K562 (cell line): ENCODE measurements around the gene MCRS1. TPM values are rescaled to one million over a fixed set of nuclear protein-coding genes. Genes with fewer than 3 reads are reported as not detected.

ENCODE experiments used
- ATAC-seq: fragments of 200-7000 bp; cut with Tn5 transposase; 3 replicates; pipeline ENCODE4 v1.9.1; 2020; ENCODE audit warnings: moderate library complexity
- BruUV-seq: library from RNA; stranded (reverse); fragments of 400-500 nt; replicated peaks from 2 replicates; lab custom pipeline; 2021; lab: Mats Ljungman, UMichigan
- CTCF ChIA-PET: fragments of 300-600 bp; formaldehyde crosslinking; extraction: SDS; loops from one replicate; lab custom pipeline; 2021; ENCODE audit warnings: low intra/inter-chr PET ratio; lab: Yijun Ruan, JAX
- POLR2A ChIA-PET: fragments of 300-600, 350-650 bp; sonication (Branson Sonifier 250); formaldehyde crosslinking; extraction: SDS; loops from one replicate; lab custom pipeline; 2021; ENCODE audit warnings: antibody characterized with exemption, inconsistent platforms; lab: Yijun Ruan, JAX
- DNase-seq, 4 experiments: peaks; one replicate each; pipeline versions ENCODE4 v3.0.0 to v3.0.0-alpha.2; 2011 to 2018; ENCODE audit warnings: low spot score in 3 of 4, mixed read lengths in 3 of 4; ENCODE audit errors: extremely low read depth in 1 of 4
- FAIRE-seq: peaks from 2 replicates; lab custom pipeline; 2011; peaks lifted over from hg19 to GRCh38; lab: Jason Lieb, UNC
- H2AFZ ChIP-seq: 2 replicates; pipeline ENCODE4 v1.6.0; 2011; ENCODE audit warnings: low read depth, low read length, control low read depth, inconsistent platforms
- H3K27ac ChIP-seq: fragments of 200-600 bp; 3 replicates; pipeline ENCODE4 v1.8.0; 2011; ENCODE audit warnings: low read depth, mild to moderate bottlenecking, control low read depth, inconsistent platforms, low read length, moderate library complexity, mixed read lengths; ENCODE audit errors: extremely low read depth
- H3K27me3 ChIP-seq, 2 experiments: fragments of 300-600 bp in 1 of 2; 2 replicates in 1 of 2; 3 replicates in 1 of 2; pipeline versions ENCODE4 v1.6.0 to v1.8.0; 2011; ENCODE audit warnings: inconsistent platforms in 2 of 2, low read length in 2 of 2, mild to moderate bottlenecking in 1 of 2, mixed read lengths in 1 of 2, moderate library complexity in 1 of 2; ENCODE audit not compliant: control insufficient read depth in 2 of 2, insufficient read depth in 2 of 2
- H3K36me3 ChIP-seq: fragments of 300-600 bp; 3 replicates; pipeline ENCODE4 v1.8.0; 2011; ENCODE audit warnings: mild to moderate bottlenecking, low read length, inconsistent platforms; ENCODE audit not compliant: control insufficient read depth, insufficient read depth
- H3K4me1 ChIP-seq, 2 experiments: fragments of 200-600 bp in 1 of 2; replicated peaks in 1 of 2; 2 replicates in 1 of 2; 3 replicates in 1 of 2; pipeline versions ENCODE4 v1.5.1 to v1.8.0; 2011; ENCODE audit warnings: inconsistent platforms in 2 of 2, low read length in 2 of 2, mild to moderate bottlenecking in 1 of 2, mixed read lengths in 1 of 2, moderate library complexity in 1 of 2; ENCODE audit not compliant: control insufficient read depth in 2 of 2, insufficient read depth in 2 of 2
- H3K4me2 ChIP-seq: 2 replicates; pipeline ENCODE4 v1.6.1; 2011; ENCODE audit warnings: low read length, control low read depth, inconsistent platforms, mixed read lengths; ENCODE audit not compliant: insufficient read depth
- H3K4me3 ChIP-seq: fragments of 200-600 bp; sonication (generic), shearing (Covaris generic); 2 replicates; pipeline ENCODE4 v1.5.1; 2016; ENCODE audit warnings: control low read depth, inconsistent platforms
- H3K79me2 ChIP-seq: fragments of 200-600 bp; 3 replicates; pipeline ENCODE4 v1.8.0; 2011; ENCODE audit warnings: low read length, inconsistent platforms; ENCODE audit not compliant: control insufficient read depth, insufficient read depth
- H3K9ac ChIP-seq, 2 experiments: 2 replicates each; pipeline versions ENCODE4 v1.6.0 to v1.6.1; 2011; ENCODE audit warnings: low read depth in 2 of 2, low read length in 2 of 2, control low read depth in 1 of 2, inconsistent platforms in 1 of 2, mild to moderate bottlenecking in 1 of 2, mixed read lengths in 1 of 2; ENCODE audit not compliant: insufficient read depth in 1 of 2
- H3K9me1 ChIP-seq: one replicate; pipeline ENCODE4 v1.6.0; 2011; ENCODE audit warnings: inconsistent platforms, mild to moderate bottlenecking, low read length, moderate library complexity; ENCODE audit not compliant: control insufficient read depth, insufficient read depth
- H3K9me3 ChIP-seq: replicated peaks from 2 replicates; pipeline ENCODE4 v1.5.1; 2011; ENCODE audit warnings: low read depth, low read length, inconsistent platforms; ENCODE audit not compliant: control insufficient read depth, insufficient read depth
- H4K20me1 ChIP-seq: replicated peaks from 2 replicates; pipeline ENCODE4 v1.6.1; 2011; ENCODE audit warnings: low read length, inconsistent platforms, mixed read lengths; ENCODE audit not compliant: control insufficient read depth, insufficient read depth
- EHMT2 ChIP-seq: fragments of 450-650 bp; IDR thresholded peaks from 2 replicates; pipeline ENCODE4 v1.6.1; 2018; ENCODE audit warnings: antibody characterized with exemption
- HCFC1 ChIP-seq: IDR thresholded peaks from 2 replicates; pipeline ENCODE4 v1.6.1; 2012; ENCODE audit warnings: low read depth, low read length, improper control_type of control experiment
- HDAC1 ChIP-seq, 2 experiments: fragments of 450-650 bp; IDR thresholded peaks; 2 replicates each; pipeline ENCODE4 v1.6.1; 2016 to 2017; ENCODE audit warnings: inconsistent platforms in 1 of 2, mild to moderate bottlenecking in 1 of 2, moderate library complexity in 1 of 2
- KLF1 ChIP-seq: fragments of 450-650 bp; IDR thresholded peaks from 2 replicates; pipeline ENCODE4 v1.6.1; 2016; ENCODE audit warnings: missing genetic modification characterization, missing compliant biosample characterization
- PCBP1 ChIP-seq: fragments of 200-400 bp; formaldehyde crosslinking; IDR thresholded peaks from 2 replicates; pipeline ENCODE4 v1.6.1; 2018; ENCODE audit warnings: mild to moderate bottlenecking, low read depth, low read length; ENCODE audit not compliant: poor library complexity, severe bottlenecking
- PRPF4 ChIP-seq: fragments of 200-400 bp; formaldehyde crosslinking; IDR thresholded peaks from one replicate; pipeline ENCODE4 v1.6.1; 2017; ENCODE audit warnings: low read length, low read depth, mild to moderate bottlenecking; ENCODE audit not compliant: insufficient read depth, poor library complexity, severe bottlenecking
- REST ChIP-seq, 2 experiments: fragments of 450-650 bp; formaldehyde crosslinking in 1 of 2; IDR thresholded peaks; 2 replicates each; pipeline versions ENCODE4 v1.4.0 to v1.6.1; 2014 to 2020; ENCODE audit warnings: mild to moderate bottlenecking in 2 of 2, borderline replicate concordance in 1 of 2, low read depth in 1 of 2
- TFAM ChIP-seq: fragments of 250-450 bp; sonication (Bioruptor Pico); conservative IDR thresholded peaks from 2 replicates; pipeline ENCODE4 v1.5.0; 2021; ENCODE audit warnings: mild to moderate bottlenecking, moderate library complexity
- USF2 ChIP-seq: sonication (generic); formaldehyde crosslinking; IDR thresholded peaks from 2 replicates; pipeline ENCODE4 v1.5.0; 2020; ENCODE audit warnings: missing genetic modification reagents
- WGBS: fragments of 100-300 bp; shearing (Covaris generic); methylation state at CpG from one replicate; pipeline ENCODE4 v1.1.6; 2016; ENCODE audit warnings: low coverage, mixed read lengths; ENCODE audit not compliant: insufficient coverage; ENCODE audit errors: missing lambda C conversion rate; 5-methylcytosine and 5-hydroxymethylcytosine counted together
- in situ Hi-C: fragments of 300-500 bp; cut with MboI; formaldehyde crosslinking; loops from 4 replicates; pipeline ENCODE4 v1.15.0; 2018; ENCODE audit warnings: inconsistent platforms, mixed read lengths
- intact Hi-C: fragments of 100-400 bp; cut with micrococcal nuclease; formaldehyde crosslinking; loops from 2 replicates; pipeline ENCODE4 v1.14.2; 2022
- polyA plus RNA-seq, 8 experiments: library from polyadenylated mRNA; depleted of rRNA in 4 of 8; stranded (reverse) in 5 of 8; unstranded in 3 of 8; fragments of >200 nt; fragmentation: Nextera tagmentation in 2 of 8; fragmentation: Illumina TruSeq in 1 of 8; extraction: Ambion mirVana in 2 of 8; extraction: Trizol in 1 of 8; gene quantifications; 2 replicates each; pipeline versions ENCODE4 v1.2.1 to v1.2.3, GENCODE V29; 2011 to 2014; ENCODE audit warnings: inconsistent platforms in 1 of 8, missing spikeins in 1 of 8
- total RNA-seq, 7 experiments: library from RNA; depleted of rRNA in 6 of 7; stranded (reverse); fragments of >200 nt in 6 of 7; fragmentation: Illumina TruSeq in 2 of 7; extraction: Trizol in 2 of 7; gene quantifications; 2 replicates each; pipeline versions ENCODE4 v1.2.1 to v1.2.3, GENCODE V29; 2011 to 2021; ENCODE audit warnings: low replicate concordance in 1 of 7

MCRS1 gene
- total and polyA plus RNA-seq, 9 of the 15 experiments (the other 6 are each of a cell fraction or from before 2014, with no cell fraction given), result 50.0 to 100 (median 73.2) TPM

DNA sequence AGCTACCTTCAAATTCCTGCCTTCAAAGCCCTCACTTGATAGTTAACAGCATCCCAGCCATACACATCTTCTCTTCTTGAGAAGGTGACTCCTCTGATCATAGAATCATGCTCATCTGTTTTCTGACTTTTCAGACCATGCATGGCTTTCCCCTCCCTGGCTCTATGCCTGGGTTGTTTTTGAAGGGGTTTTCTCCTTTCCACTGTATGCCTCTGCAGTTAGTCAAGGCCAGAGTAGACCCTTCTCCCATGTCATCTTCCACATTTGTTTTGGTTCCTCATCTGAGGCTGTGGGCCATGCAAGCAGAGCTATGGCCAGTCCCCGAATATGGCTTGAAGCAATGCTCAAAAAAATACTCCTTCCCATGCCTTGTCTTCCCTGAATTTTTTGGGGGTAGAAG lies 14.3 kb upstream of the MCRS1 start (continued):
- TF ChIP-seq PCBP1, result no peak
- no peak for TF ChIP-seq HDAC1 (IDR thresholded peaks at IDR 0.05)
- TF ChIP-seq HCFC1, result no peak
- TF ChIP-seq TFAM (CRISPR knock-in tag), result no peak

- CTCF ChIA-PET, result interaction anchor here (0.7 to 2.9 kb wide), 7 partner anchors 11 to 290 kb away, joined by 3 to 46 read pairs (median 6); no protein-coding TSS in a partner anchor
- WGBS, result 28% methylated on average over 8 of the region's 8 CpGs
- in situ Hi-C loops, result no loop called here
- Histone ChIP-seq H3K4me3 (no peak overlapping the region), H3K4me1 (peaks cover 5 to 20% of the 10 kb centered on the region in 2 experiments; a peak in 4 of 5 replicates), H3K9me3 (no peaks in the 10 kb centered on the region), H4K20me1 (peaks cover 16% of the 10 kb centered on the region; the same call in 1 of the 2 replicates), H3K4me2 (no peak overlapping the region), H3K9me1 (peaks cover 6% of the 10 kb centered on the region), H3K79me2 (peaks cover 4% of the 10 kb centered on the region; the same call in 2 of the 3 replicates), H3K27ac (no peak overlapping the region), H3K9ac (peak overlapping the region in 1 of 2 experiments; percentile 77; a peak in 1 of 4 replicates), H3K36me3 (peaks cover 35% of the 10 kb centered on the region; the same call in 2 of the 3 replicates), H2AFZ (no peak overlapping the region), H3K27me3 (no peaks in the 10 kb centered on the region)
- BruUV-seq, result no TSS peak
- peak; percentile 91 for FAIRE-seq
- intact Hi-C loops, result loop anchor here (1.0 kb wide), 2 partner anchors 67 to 223 kb away; no protein-coding TSS in a partner anchor
- POLR2A ChIA-PET, result interaction anchor here (0.5 to 1.1 kb wide), 7 partner anchors 18 to 523 kb away, joined by 3 to 6 read pairs (median 3); no protein-coding TSS in a partner anchor
- peak; percentile 98 for ATAC-seq
- peak; percentile 71 to 82 (median 74) for DNase-seq
- TF ChIP-seq REST (IDR thresholded peaks at IDR 0.05; ENCODE audit: borderline replicate concordance), result peak; percentile 67; the same call in 1 of the 2 replicates
- TF ChIP-seq REST (CRISPR knock-in tag; IDR thresholded peaks at IDR 0.05; ENCODE audit: low read depth), result no peak
- no peak for TF ChIP-seq KLF1 (tag)
- TF ChIP-seq PRPF4, result no peak
- no peak for TF ChIP-seq USF2 (CRISPR knock-in tag)
- TF ChIP-seq EHMT2, result no peak
Observed at GRCh38 chr12:49580572-49581535, 12.9 kb upstream of the MCRS1 start.
